ENCODE measurements around the gene ZFYVE27. TPM values are rescaled to one million over a fixed set of nuclear protein-coding genes. Genes with fewer than 3 reads are reported as not detected.

ZFYVE27 gene
- total RNA-seq, 1 donor from 2014 or later, result 40.7 TPM

GRCh38 chr10:97708167-97708566, 28.8 kb upstream of the ZFYVE27 start:
- no peak for DNase-seq (ENCODE audit: low spot score in 2 of 2, unreplicated experiment in 2 of 2)
- H3K27me3 Mint-ChIP-seq (ENCODE audit: low read depth), result no peaks in the 10 kb centered on the region
- no peak for TF ChIP-seq CTCF (IDR thresholded peaks at IDR 0.05; ENCODE audit: unreplicated experiment)
- H3K27ac Mint-ChIP-seq, result peak overlapping the region; percentile 24
- H3K36me3 Mint-ChIP-seq, result no peaks in the 10 kb centered on the region
- H3K9me3 Mint-ChIP-seq, result no peaks in the 10 kb centered on the region
- H3K4me1 Mint-ChIP-seq, result peaks cover 13% of the 10 kb centered on the region
- no peak overlapping the region for H3K4me3 Mint-ChIP-seq

GRCh38 chr10:97708976-97709946, 27.7 kb upstream of the ZFYVE27 start:
- peak in 1 of 2 experiments; percentile 65 for DNase-seq (ENCODE audit: low spot score in 2 of 2, unreplicated experiment in 2 of 2)
- Mint-ChIP-seq H3K9me3 (no peaks in the 10 kb centered on the region), H3K4me1 (peaks cover 14% of the 10 kb centered on the region), H3K27ac (peak overlapping the region; percentile 77), H3K36me3 (no peaks in the 10 kb centered on the region), H3K27me3 (ENCODE audit: low read depth) (no peaks in the 10 kb centered on the region), H3K4me3 (no peak overlapping the region)
- TF ChIP-seq CTCF (IDR thresholded peaks at IDR 0.05; ENCODE audit: unreplicated experiment), result peak; percentile 43

- no peaks in the 10 kb centered on the region for H3K9me3 Mint-ChIP-seq
- no peaks in the 10 kb centered on the region for H3K27me3 Mint-ChIP-seq (ENCODE audit: low read depth)
Observed at GRCh38 chr10:97711640-97712572, 25.0 kb upstream of the ZFYVE27 start.

GRCh38 chr10:97713339-97713825, 23.5 kb upstream of the ZFYVE27 start, which contains the start of gene MARVELD1:
Gene MARVELD1, plus strand, starts transcription at chr10:97713730. Its CDS starts 147 bp downstream, at chr10:97713877.
- H3K9me3 Mint-ChIP-seq, result no peaks in the 10 kb centered on the region
- peaks cover 11% of the 10 kb centered on the region for H3K36me3 Mint-ChIP-seq
- DNase-seq (ENCODE audit: low spot score in 2 of 2, unreplicated experiment in 2 of 2), result peak; percentile 64 to 73
- no peak for TF ChIP-seq CTCF (IDR thresholded peaks at IDR 0.05; ENCODE audit: unreplicated experiment)
- peaks cover 47% of the 10 kb centered on the region for H3K4me1 Mint-ChIP-seq
- no peaks in the 10 kb centered on the region for H3K27me3 Mint-ChIP-seq (ENCODE audit: low read depth)
- H3K27ac Mint-ChIP-seq, result peak within 1 kb of the TSS; percentile 100
- peak within 1 kb of the TSS; percentile 98 for H3K4me3 Mint-ChIP-seq

More at GRCh38 chr10:97711640-97712572, 25.0 kb upstream of the ZFYVE27 start:
- H3K36me3 Mint-ChIP-seq, result peaks cover 3% of the 10 kb centered on the region
- no peak overlapping the region for H3K27ac Mint-ChIP-seq
- DNase-seq (ENCODE audit: low spot score in 2 of 2, unreplicated experiment in 2 of 2), result no peak
- H3K4me1 Mint-ChIP-seq, result peaks cover 34% of the 10 kb centered on the region
- no peak for TF ChIP-seq CTCF (IDR thresholded peaks at IDR 0.05; ENCODE audit: unreplicated experiment)
- H3K4me3 Mint-ChIP-seq, result peak overlapping the region; percentile 33

GRCh38 chr10:97713826-97714400, 23.0 kb upstream of the ZFYVE27 start:
- DNase-seq (ENCODE audit: low spot score in 2 of 2, unreplicated experiment in 2 of 2), result peak; percentile 45 to 74
- peaks cover 53% of the 10 kb centered on the region for H3K4me1 Mint-ChIP-seq

More at GRCh38 chr10:97713826-97714400, 23.0 kb upstream of the ZFYVE27 start:
- Mint-ChIP-seq H3K9me3 (no peaks in the 10 kb centered on the region), H3K27ac (peak overlapping the region; percentile 100), H3K27me3 (ENCODE audit: low read depth) (no peaks in the 10 kb centered on the region), H3K36me3 (peaks cover 11% of the 10 kb centered on the region), H3K4me3 (peak overlapping the region; percentile 98)
- TF ChIP-seq CTCF (IDR thresholded peaks at IDR 0.05; ENCODE audit: unreplicated experiment), result no peak

Data from mesothelial cell of epicardium (in vitro differentiated cells).